Measurements from ENCODE around the gene LSM12.
A peak's percentile ranks its signal among the peaks of the same experiment; 100 is the strongest.
"Not testable (repeated sequence)": the region's sequence is repeated elsewhere in the genome, so short reads cannot be mapped to it uniquely, and the experiment has no call there.

LSM12 gene

GRCh38 chr17:44037471-44037870 is 29.0 kb downstream of the LSM12 start:
- Histone ChIP-seq H3K9me2 (replicated peaks; ENCODE audit: control insufficient read depth, low read length) (no peaks in the 10 kb centered on the region), H3K4me1 (ENCODE audit: control insufficient read depth, low read length) (peaks cover 8% of the 10 kb centered on the region), H4K20me1 (ENCODE audit: control insufficient read depth, insufficient read depth, low read depth, low read length) (0 out of 2 replicates have a peak, but pooled peaks cover 5% of the 10 kb centered on the region), H3K9me3 (ENCODE audit: control insufficient read depth, insufficient read depth, low read length) (no peaks in the 10 kb centered on the region), H3K27me3 (ENCODE audit: control insufficient read depth, low read length) (no peaks in the 10 kb centered on the region), H3K36me3 (ENCODE audit: control insufficient read depth, low read length) (peaks cover 66% of the 10 kb centered on the region), H3F3A (ENCODE audit: control insufficient read depth, insufficient read depth) (no peaks in the 10 kb centered on the region), H3K27ac (ENCODE audit: low read depth, low read length) (no peak overlapping the region), H3K4me2 (ENCODE audit: low read length) (no peak overlapping the region), H3K4me3 (ENCODE audit: low read length) (no peak overlapping the region), H3K79me2 (ENCODE audit: control insufficient read depth, low read length) (peaks cover 31% of the 10 kb centered on the region)
- TF ChIP-seq EZH2phosphoT487 (IDR thresholded peaks at IDR 0.05; ENCODE audit: borderline replicate concordance, low read length), result no peak
- no peak for TF ChIP-seq CTCF (IDR thresholded peaks at IDR 0.05; ENCODE audit: low read depth, low read length, poor library complexity, severe bottlenecking)

- H3K4me2 ChIP-seq (ENCODE audit: low read length); H3F3A ChIP-seq (ENCODE audit: control insufficient read depth, insufficient read depth); H3K4me3 ChIP-seq (ENCODE audit: low read length); H3K27ac ChIP-seq (ENCODE audit: low read depth, low read length); H3K27me3 ChIP-seq (ENCODE audit: control insufficient read depth, low read length); H3K79me2 ChIP-seq (ENCODE audit: control insufficient read depth, low read length); H3K4me1 ChIP-seq (ENCODE audit: control insufficient read depth, low read length); H3K9me3 ChIP-seq (ENCODE audit: control insufficient read depth, insufficient read depth, low read length); H4K20me1 ChIP-seq (ENCODE audit: control insufficient read depth, insufficient read depth, low read depth, low read length); H3K9me2 ChIP-seq (replicated peaks; ENCODE audit: control insufficient read depth, low read length): not testable (repeated sequence)
- H3K36me3 ChIP-seq (ENCODE audit: control insufficient read depth, low read length), result peaks cover 66% of the 10 kb centered on the region
Observed at GRCh38 chr17:44034688-44035087, 31.8 kb downstream of the LSM12 start.

- Histone ChIP-seq H3K4me2 (ENCODE audit: low read length) (peak overlapping the region; percentile 1; the same call in 1 of the 2 replicates), H3K9me3 (ENCODE audit: control insufficient read depth, insufficient read depth, low read length) (no peaks in the 10 kb centered on the region)
- TF ChIP-seq CTCF (IDR thresholded peaks at IDR 0.05; ENCODE audit: low read depth, low read length, poor library complexity, severe bottlenecking), result no peak
- no peak for TF ChIP-seq EZH2phosphoT487 (IDR thresholded peaks at IDR 0.05; ENCODE audit: borderline replicate concordance, low read length)
Observed at GRCh38 chr17:44033861-44034408, 32.5 kb downstream of the LSM12 start.

GRCh38 chr17:44030482-44030881 is 36.0 kb downstream of the LSM12 start:
- Histone ChIP-seq H3K4me1 (ENCODE audit: control insufficient read depth, low read length) (peaks cover 8% of the 10 kb centered on the region), H3F3A (ENCODE audit: control insufficient read depth, insufficient read depth) (peaks cover 6% of the 10 kb centered on the region; the same call in 1 of the 2 replicates), H3K36me3 (ENCODE audit: control insufficient read depth, low read length) (peaks cover 38% of the 10 kb centered on the region), H3K79me2 (ENCODE audit: control insufficient read depth, low read length) (no peaks in the 10 kb centered on the region), H3K9me3 (ENCODE audit: control insufficient read depth, insufficient read depth, low read length) (no peaks in the 10 kb centered on the region), H3K9me2 (replicated peaks; ENCODE audit: control insufficient read depth, low read length) (no peaks in the 10 kb centered on the region), H3K4me2 (ENCODE audit: low read length) (no peak overlapping the region), H3K27me3 (ENCODE audit: control insufficient read depth, low read length) (no peaks in the 10 kb centered on the region), H4K20me1 (ENCODE audit: control insufficient read depth, insufficient read depth, low read depth, low read length) (0 out of 2 replicates have a peak, but pooled peaks cover 2% of the 10 kb centered on the region), H3K27ac (ENCODE audit: low read depth, low read length) (no peak overlapping the region), H3K4me3 (ENCODE audit: low read length) (no peak overlapping the region)
- TF ChIP-seq CTCF (IDR thresholded peaks at IDR 0.05; ENCODE audit: low read depth, low read length, poor library complexity, severe bottlenecking) (no peak), EZH2phosphoT487 (IDR thresholded peaks at IDR 0.05; ENCODE audit: borderline replicate concordance, low read length) (no peak)

More at GRCh38 chr17:44033861-44034408, 32.5 kb downstream of the LSM12 start:
- H3K79me2 ChIP-seq (ENCODE audit: control insufficient read depth, low read length), result 0 out of 2 replicates have a peak, but pooled peaks cover 2% of the 10 kb centered on the region
- H3K27ac ChIP-seq (ENCODE audit: low read depth, low read length), result peak overlapping the region; percentile 5; the same call in 1 of the 2 replicates
- H3K27me3 ChIP-seq (ENCODE audit: control insufficient read depth, low read length), result no peaks in the 10 kb centered on the region
- 0 out of 2 replicates have a peak, but pooled peaks cover 2% of the 10 kb centered on the region for H4K20me1 ChIP-seq (ENCODE audit: control insufficient read depth, insufficient read depth, low read depth, low read length)
- H3K36me3 ChIP-seq (ENCODE audit: control insufficient read depth, low read length), result peaks cover 67% of the 10 kb centered on the region
- no peak overlapping the region for H3K4me3 ChIP-seq (ENCODE audit: low read length)
- H3K4me1 ChIP-seq (ENCODE audit: control insufficient read depth, low read length), result peaks cover 8% of the 10 kb centered on the region
- no peaks in the 10 kb centered on the region for H3K9me2 ChIP-seq (replicated peaks; ENCODE audit: control insufficient read depth, low read length)
- peaks cover 6% of the 10 kb centered on the region; the same call in 1 of the 2 replicates for H3F3A ChIP-seq (ENCODE audit: control insufficient read depth, insufficient read depth)
